HepG2 (cell line): ENCODE measurements around the gene PSMD1. TPM values are rescaled to one million over a fixed set of nuclear protein-coding genes. Genes with fewer than 3 reads are reported as not detected.
A peak's percentile ranks its signal among the peaks of the same experiment; 100 is the strongest.

Experiments used
- GTF3A ChIP-seq: sonication (generic); formaldehyde crosslinking; conservative IDR thresholded peaks from 2 replicates; pipeline ENCODE4 v1.4.0; 2020; ENCODE audit warnings: mild to moderate bottlenecking, missing genetic modification reagents
- MAFG ChIP-seq: sonication (generic); formaldehyde crosslinking; IDR thresholded peaks from 2 replicates; pipeline ENCODE4 v1.5.1; 2020; ENCODE audit warnings: mild to moderate bottlenecking, missing genetic modification reagents
- MIER3 ChIP-seq: IDR thresholded peaks from 2 replicates; pipeline ENCODE4 v1.6.1; 2016; ENCODE audit warnings: missing compliant biosample characterization, borderline replicate concordance
- MTA1 ChIP-seq: sonication (generic); formaldehyde crosslinking; IDR thresholded peaks from 2 replicates; pipeline ENCODE4 v1.4.0; 2020; ENCODE audit warnings: missing genetic modification reagents, mild to moderate bottlenecking, borderline replicate concordance
- PAX8 ChIP-seq: sonication (generic); formaldehyde crosslinking; IDR thresholded peaks from 2 replicates; pipeline ENCODE4 v1.8.0; 2022; ENCODE audit warnings: mild to moderate bottlenecking, missing genetic modification reagents, borderline replicate concordance
- RCOR2 ChIP-seq: IDR thresholded peaks from 2 replicates; pipeline ENCODE4 v1.6.1; 2016; ENCODE audit warnings: missing biosample characterization, missing genetic modification reagents
- SIN3B ChIP-seq: fragments of 150-350 bp; IDR thresholded peaks from 2 replicates; pipeline ENCODE4 v1.6.1; 2014; ENCODE audit warnings: low read length
- SRY ChIP-seq: sonication (generic); formaldehyde crosslinking; IDR thresholded peaks from 2 replicates; pipeline ENCODE4 v1.8.0; 2022; ENCODE audit warnings: mild to moderate bottlenecking, missing genetic modification reagents
- TSC22D2 ChIP-seq: sonication (generic); formaldehyde crosslinking; IDR thresholded peaks from 2 replicates; pipeline ENCODE4 v1.5.1; 2020; ENCODE audit warnings: missing genetic modification reagents, mild to moderate bottlenecking, borderline replicate concordance
- U2AF1 ChIP-seq: fragments of 200-400 bp; formaldehyde crosslinking; optimal IDR thresholded peaks from 2 replicates; pipeline ENCODE3; 2017; ENCODE audit warnings: mild to moderate bottlenecking, low read depth, low read length
- ZBTB38 ChIP-seq: sonication (generic); formaldehyde crosslinking; IDR thresholded peaks from 2 replicates; pipeline ENCODE4 v1.5.1; 2020; ENCODE audit warnings: mild to moderate bottlenecking, missing genetic modification reagents
- ZNF136 ChIP-seq: sonication (generic); formaldehyde crosslinking; IDR thresholded peaks from 2 replicates; pipeline ENCODE4 v1.8.1; 2022; ENCODE audit warnings: low read depth, mild to moderate bottlenecking, moderate library complexity, missing genetic modification reagents
- ZNF224 ChIP-seq: sonication (generic); formaldehyde crosslinking; IDR thresholded peaks from 2 replicates; pipeline ENCODE4 v1.5.0; 2020; ENCODE audit warnings: mild to moderate bottlenecking, missing genetic modification reagents
- ZNF451 ChIP-seq: sonication (generic); formaldehyde crosslinking; IDR thresholded peaks from 2 replicates; pipeline ENCODE4 v1.5.0; 2020; ENCODE audit warnings: mild to moderate bottlenecking, missing genetic modification reagents
- ZNF558 ChIP-seq: sonication (generic); formaldehyde crosslinking; IDR thresholded peaks from 2 replicates; pipeline ENCODE4 v1.9.0; 2022; ENCODE audit warnings: mild to moderate bottlenecking, missing genetic modification reagents, borderline replicate concordance
- polyA plus RNA-seq, 8 experiments: library from polyadenylated mRNA; depleted of rRNA in 3 of 8; stranded (reverse) in 7 of 8; unstranded in 1 of 8; fragments of >200 nt; fragmentation: Illumina TruSeq in 4 of 8; extraction: Trizol in 4 of 8; gene quantifications; 2 replicates each; pipeline versions ENCODE4 v1.2.1 to v1.2.3, GENCODE V29; 2011 to 2016; ENCODE audit warnings: low read depth in 4 of 8, missing spikeins in 1 of 8, mixed read lengths in 1 of 8; ENCODE audit not compliant: insufficient read depth in 1 of 8
- total RNA-seq, 5 experiments: library from RNA; depleted of rRNA; stranded (reverse); fragments of >200 nt; fragmentation: Illumina TruSeq; extraction: Trizol; gene quantifications; 2 replicates each; pipeline ENCODE4 v1.2.3, GENCODE V29; 2016; ENCODE audit warnings: low read depth in 1 of 5
- TF ChIP-seq, protein P1 (sequence below): sonication (generic); formaldehyde crosslinking; IDR thresholded peaks from 2 replicates; pipeline ENCODE4 v1.5.0; 2020; ENCODE audit warnings: missing genetic modification reagents, mild to moderate bottlenecking, borderline replicate concordance
- TF ChIP-seq, protein P2 (sequence below): sonication (generic); formaldehyde crosslinking; IDR thresholded peaks from 2 replicates; pipeline ENCODE4 v1.5.0; 2020; ENCODE audit warnings: mild to moderate bottlenecking, missing genetic modification reagents
- TF ChIP-seq, protein P3 (sequence below): sonication (generic); formaldehyde crosslinking; IDR thresholded peaks from 2 replicates; pipeline ENCODE4 v1.8.1; 2023; ENCODE audit warnings: mild to moderate bottlenecking, missing genetic modification reagents
- TF ChIP-seq, protein P4 (sequence below): sonication (generic); formaldehyde crosslinking; IDR thresholded peaks from 2 replicates; pipeline ENCODE4 v1.5.0; 2020; ENCODE audit warnings: mild to moderate bottlenecking, missing genetic modification reagents, borderline replicate concordance

PSMD1 gene
- total and polyA plus RNA-seq, 2 of the 13 experiments (the other 11 are each of a cell fraction or from before 2014, with no cell fraction given) = 136 to 191 TPM

DNA sequence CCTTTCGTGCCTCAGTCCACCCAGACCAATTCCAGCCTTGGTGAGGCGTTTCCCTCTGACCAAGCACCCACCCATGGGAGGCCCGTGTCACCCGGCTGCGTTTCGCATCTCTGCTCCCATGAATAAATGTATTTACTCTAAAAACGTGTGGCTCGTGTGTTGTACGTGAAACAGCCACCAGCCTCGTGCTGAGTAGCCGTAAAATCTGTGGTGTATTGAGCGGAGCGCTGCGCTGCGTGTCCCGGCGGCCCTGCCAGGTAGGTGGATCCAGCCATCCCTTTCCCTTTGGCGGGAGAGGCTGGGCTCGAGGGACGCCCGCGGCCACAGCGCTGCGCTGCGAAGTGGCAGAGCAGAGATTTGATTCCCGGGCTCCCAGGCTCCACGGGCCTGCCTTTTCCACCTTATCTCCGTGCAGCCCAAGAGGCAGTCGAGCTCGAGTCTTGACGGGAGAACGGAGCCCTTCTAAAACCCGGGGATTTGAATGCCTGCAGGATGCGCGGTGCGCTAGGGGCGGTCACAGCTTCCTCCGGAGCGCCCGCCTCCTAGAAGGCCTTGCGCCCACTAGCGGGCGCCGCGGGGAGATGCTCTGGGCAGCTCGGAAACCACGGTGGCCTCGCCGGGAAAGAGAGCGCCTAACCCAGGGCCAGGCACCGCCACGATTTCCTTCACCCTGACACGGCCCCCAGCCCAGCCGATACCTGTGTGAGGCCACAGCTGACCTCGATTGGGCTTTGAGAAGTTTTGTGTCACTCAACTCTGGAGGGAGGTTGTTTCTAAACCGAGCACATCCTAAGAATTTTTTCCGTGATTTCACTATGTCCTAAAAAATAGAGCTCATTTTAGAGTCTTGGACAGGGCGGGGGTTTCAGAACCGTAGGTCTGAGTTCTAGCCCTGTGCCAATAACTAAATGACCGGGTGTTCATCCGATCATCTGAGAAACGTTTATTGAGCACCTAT, 3.9 kb upstream of the PSMD1 start (continued):
- TF ChIP-seq, protein P1, sequence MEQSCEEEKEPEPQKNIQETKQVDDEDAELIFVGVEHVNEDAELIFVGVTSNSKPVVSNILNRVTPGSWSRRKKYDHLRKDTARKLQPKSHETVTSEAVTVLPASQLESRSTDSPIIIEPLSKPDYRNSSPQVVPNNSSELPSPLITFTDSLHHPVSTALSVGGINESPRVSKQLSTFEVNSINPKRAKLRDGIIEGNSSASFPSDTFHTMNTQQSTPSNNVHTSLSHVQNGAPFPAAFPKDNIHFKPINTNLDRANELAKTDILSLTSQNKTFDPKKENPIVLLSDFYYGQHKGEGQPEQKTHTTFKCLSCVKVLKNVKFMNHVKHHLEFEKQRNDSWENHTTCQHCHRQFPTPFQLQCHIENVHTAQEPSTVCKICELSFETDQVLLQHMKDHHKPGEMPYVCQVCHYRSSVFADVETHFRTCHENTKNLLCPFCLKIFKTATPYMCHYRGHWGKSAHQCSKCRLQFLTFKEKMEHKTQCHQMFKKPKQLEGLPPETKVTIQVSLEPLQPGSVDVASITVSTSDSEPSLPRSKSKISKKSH (CRISPR knock-in tag) = peak; percentile 82
- TF ChIP-seq MTA1 (CRISPR knock-in tag) (peak; percentile 62; the same call in 1 of the 2 replicates), ZNF136 (CRISPR knock-in tag) (0 out of 2 replicates have a peak, but pooled peaks have one; percentile 76), TSC22D2 (no peak), SIN3B (0 out of 2 replicates have a peak, but pooled peaks have one; percentile 32), RCOR2 (CRISPR knock-in tag) (peak; percentile 70), U2AF1 (peak; percentile 49), SRY (peak; percentile 60; the same call in 1 of the 2 replicates), ZBTB38 (CRISPR knock-in tag) (peak; percentile 83; the same call in 1 of the 2 replicates), MIER3 (CRISPR knock-in tag) (peak; percentile 77; the same call in 1 of the 2 replicates), GTF3A (CRISPR knock-in tag) (peak; percentile 83; the same call in 1 of the 2 replicates), ZNF224 (CRISPR knock-in tag) (0 out of 2 replicates have a peak, but pooled peaks have one; percentile 76), MAFG (CRISPR knock-in tag) (no peak), ZNF451 (CRISPR knock-in tag) (peak; percentile 75; the same call in 1 of the 2 replicates), ZNF558 (CRISPR knock-in tag) (peak; percentile 91), PAX8 (CRISPR knock-in tag) (peak; percentile 82; the same call in 1 of the 2 replicates)
- TF ChIP-seq, protein P2, sequence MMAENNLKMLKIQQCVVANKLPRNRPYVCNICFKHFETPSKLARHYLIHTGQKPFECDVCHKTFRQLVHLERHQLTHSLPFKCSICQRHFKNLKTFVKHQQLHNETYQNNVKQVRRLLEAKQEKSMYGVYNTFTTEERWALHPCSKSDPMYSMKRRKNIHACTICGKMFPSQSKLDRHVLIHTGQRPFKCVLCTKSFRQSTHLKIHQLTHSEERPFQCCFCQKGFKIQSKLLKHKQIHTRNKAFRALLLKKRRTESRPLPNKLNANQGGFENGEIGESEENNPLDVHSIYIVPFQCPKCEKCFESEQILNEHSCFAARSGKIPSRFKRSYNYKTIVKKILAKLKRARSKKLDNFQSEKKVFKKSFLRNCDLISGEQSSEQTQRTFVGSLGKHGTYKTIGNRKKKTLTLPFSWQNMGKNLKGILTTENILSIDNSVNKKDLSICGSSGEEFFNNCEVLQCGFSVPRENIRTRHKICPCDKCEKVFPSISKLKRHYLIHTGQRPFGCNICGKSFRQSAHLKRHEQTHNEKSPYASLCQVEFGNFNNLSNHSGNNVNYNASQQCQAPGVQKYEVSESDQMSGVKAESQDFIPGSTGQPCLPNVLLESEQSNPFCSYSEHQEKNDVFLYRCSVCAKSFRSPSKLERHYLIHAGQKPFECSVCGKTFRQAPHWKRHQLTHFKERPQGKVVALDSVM (CRISPR knock-in tag) = peak; percentile 35
- TF ChIP-seq, protein P3, sequence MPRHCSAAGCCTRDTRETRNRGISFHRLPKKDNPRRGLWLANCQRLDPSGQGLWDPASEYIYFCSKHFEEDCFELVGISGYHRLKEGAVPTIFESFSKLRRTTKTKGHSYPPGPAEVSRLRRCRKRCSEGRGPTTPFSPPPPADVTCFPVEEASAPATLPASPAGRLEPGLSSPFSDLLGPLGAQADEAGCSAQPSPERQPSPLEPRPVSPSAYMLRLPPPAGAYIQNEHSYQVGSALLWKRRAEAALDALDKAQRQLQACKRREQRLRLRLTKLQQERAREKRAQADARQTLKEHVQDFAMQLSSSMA (CRISPR knock-in tag) = peak; percentile 74; the same call in 1 of the 2 replicates
- TF ChIP-seq, protein P4, sequence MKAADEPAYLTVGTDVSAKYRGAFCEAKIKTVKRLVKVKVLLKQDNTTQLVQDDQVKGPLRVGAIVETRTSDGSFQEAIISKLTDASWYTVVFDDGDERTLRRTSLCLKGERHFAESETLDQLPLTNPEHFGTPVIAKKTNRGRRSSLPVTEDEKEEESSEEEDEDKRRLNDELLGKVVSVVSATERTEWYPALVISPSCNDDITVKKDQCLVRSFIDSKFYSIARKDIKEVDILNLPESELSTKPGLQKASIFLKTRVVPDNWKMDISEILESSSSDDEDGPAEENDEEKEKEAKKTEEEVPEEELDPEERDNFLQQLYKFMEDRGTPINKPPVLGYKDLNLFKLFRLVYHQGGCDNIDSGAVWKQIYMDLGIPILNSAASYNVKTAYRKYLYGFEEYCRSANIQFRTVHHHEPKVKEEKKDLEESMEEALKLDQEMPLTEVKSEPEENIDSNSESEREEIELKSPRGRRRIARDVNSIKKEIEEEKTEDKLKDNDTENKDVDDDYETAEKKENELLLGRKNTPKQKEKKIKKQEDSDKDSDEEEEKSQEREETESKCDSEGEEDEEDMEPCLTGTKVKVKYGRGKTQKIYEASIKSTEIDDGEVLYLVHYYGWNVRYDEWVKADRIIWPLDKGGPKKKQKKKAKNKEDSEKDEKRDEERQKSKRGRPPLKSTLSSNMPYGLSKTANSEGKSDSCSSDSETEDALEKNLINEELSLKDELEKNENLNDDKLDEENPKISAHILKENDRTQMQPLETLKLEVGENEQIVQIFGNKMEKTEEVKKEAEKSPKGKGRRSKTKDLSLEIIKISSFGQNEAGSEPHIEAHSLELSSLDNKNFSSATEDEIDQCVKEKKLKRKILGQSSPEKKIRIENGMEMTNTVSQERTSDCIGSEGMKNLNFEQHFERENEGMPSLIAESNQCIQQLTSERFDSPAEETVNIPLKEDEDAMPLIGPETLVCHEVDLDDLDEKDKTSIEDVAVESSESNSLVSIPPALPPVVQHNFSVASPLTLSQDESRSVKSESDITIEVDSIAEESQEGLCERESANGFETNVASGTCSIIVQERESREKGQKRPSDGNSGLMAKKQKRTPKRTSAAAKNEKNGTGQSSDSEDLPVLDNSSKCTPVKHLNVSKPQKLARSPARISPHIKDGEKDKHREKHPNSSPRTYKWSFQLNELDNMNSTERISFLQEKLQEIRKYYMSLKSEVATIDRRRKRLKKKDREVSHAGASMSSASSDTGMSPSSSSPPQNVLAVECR (CRISPR knock-in tag) = peak; percentile 51; the same call in 1 of the 2 replicates
